IPS-15b (cell line): ENCODE data around the gene TGFBR3L.
"Not testable (repeated sequence)": the region's sequence is repeated elsewhere in the genome, so short reads cannot be mapped to it uniquely, and the experiment has no call there.

ENCODE experiments used
- H3K27me3 ChIP-seq: one replicate; pipeline ENCODE4 v1.6.1; 2013; ENCODE audit warnings: low read length; ENCODE audit not compliant: control insufficient read depth, insufficient read depth
- H3K36me3 ChIP-seq: one replicate; pipeline ENCODE4 v1.6.1; 2013; ENCODE audit warnings: low read length; ENCODE audit not compliant: control insufficient read depth, insufficient read depth
- H3K4me1 ChIP-seq: one replicate; pipeline ENCODE4 v1.6.1; 2013; ENCODE audit warnings: mild to moderate bottlenecking, low read length; ENCODE audit not compliant: control insufficient read depth, insufficient read depth
- H3K4me3 ChIP-seq: one replicate; pipeline ENCODE4 v1.5.1; 2013; ENCODE audit warnings: low read depth, low read length
- H3K9ac ChIP-seq: one replicate; pipeline ENCODE4 v1.6.1; 2013; ENCODE audit warnings: low read depth, mild to moderate bottlenecking, low read length
- H3K9me3 ChIP-seq: one replicate; pipeline ENCODE4 v1.6.1; 2013; ENCODE audit warnings: mild to moderate bottlenecking, low read length; ENCODE audit not compliant: control insufficient read depth, insufficient read depth

The TGFBR3L gene

GRCh38 chr19:7924241-7924640 is 9.6 kb downstream of the TGFBR3L start:
- Histone ChIP-seq H3K9me3 (no peaks in the 10 kb centered on the region), H3K36me3 (peaks cover 2% of the 10 kb centered on the region), H3K9ac (no peak overlapping the region), H3K4me1 (peaks cover 4% of the 10 kb centered on the region), H3K4me3 (no peak overlapping the region), H3K27me3 (no peaks in the 10 kb centered on the region)

- Histone ChIP-seq H3K9ac (no peak overlapping the region), H3K27me3 (no peaks in the 10 kb centered on the region), H3K4me3 (peak overlapping the region; percentile 35)
These were observed 10.1 kb downstream of the TGFBR3L start for GRCh38 chr19:7924651-7925170.

GRCh38 chr19:7925171-7925851 is 10.7 kb downstream of the TGFBR3L start:
- Histone ChIP-seq H3K36me3 (peaks cover 5% of the 10 kb centered on the region), H3K27me3 (no peaks in the 10 kb centered on the region), H3K9ac (no peak overlapping the region), H3K4me1 (peaks cover 2% of the 10 kb centered on the region), H3K4me3 (peak overlapping the region; percentile 35), H3K9me3 (no peaks in the 10 kb centered on the region)

More at GRCh38 chr19:7924651-7925170, 10.1 kb downstream of the TGFBR3L start:
- Histone ChIP-seq H3K9me3 (no peaks in the 10 kb centered on the region), H3K4me1 (peaks cover 3% of the 10 kb centered on the region), H3K36me3 (peaks cover 2% of the 10 kb centered on the region)

GRCh38 chr19:7926021-7926726 is 11.5 kb downstream of the TGFBR3L start, which contains the start of gene CTXN1:
Gene CTXN1 (minus strand): TSS chr19:7926135. CDS start chr19:7925538, 597 bp downstream.
- Histone ChIP-seq H3K4me3 (peak within 1 kb of the TSS; percentile 53), H3K4me1 (peaks cover 2% of the 10 kb centered on the region), H3K9ac (no peak within 1 kb of the TSS), H3K36me3 (peaks cover 11% of the 10 kb centered on the region), H3K9me3 (no peaks in the 10 kb centered on the region), H3K27me3 (no peaks in the 10 kb centered on the region)

- Histone ChIP-seq H3K9ac (no peak overlapping the region), H3K36me3 (peaks cover 19% of the 10 kb centered on the region), H3K27me3 (no peaks in the 10 kb centered on the region), H3K9me3 (no peaks in the 10 kb centered on the region), H3K4me1 (no peaks in the 10 kb centered on the region), H3K4me3 (no peak overlapping the region)
These were observed 12.3 kb downstream of the TGFBR3L start for GRCh38 chr19:7926727-7927604.

- no peak overlapping the region for H3K4me3 ChIP-seq
- no peaks in the 10 kb centered on the region for H3K4me1 ChIP-seq
- no peaks in the 10 kb centered on the region for H3K9me3 ChIP-seq
- H3K36me3 ChIP-seq = peaks cover 27% of the 10 kb centered on the region
- no peak overlapping the region for H3K9ac ChIP-seq
- no peaks in the 10 kb centered on the region for H3K27me3 ChIP-seq
These were observed 13.1 kb downstream of the TGFBR3L start for GRCh38 chr19:7927605-7928333.

GRCh38 chr19:7928334-7928706 is 13.7 kb downstream of the TGFBR3L start:
- no peaks in the 10 kb centered on the region for H3K4me1 ChIP-seq
- no peak overlapping the region for H3K4me3 ChIP-seq
- peaks cover 31% of the 10 kb centered on the region for H3K36me3 ChIP-seq
- no peaks in the 10 kb centered on the region for H3K27me3 ChIP-seq
- H3K9me3 ChIP-seq = no peaks in the 10 kb centered on the region
- no peak overlapping the region for H3K9ac ChIP-seq

- Histone ChIP-seq H3K4me3 (no peak overlapping the region), H3K27me3 (no peaks in the 10 kb centered on the region), H3K9ac (no peak overlapping the region), H3K9me3 (no peaks in the 10 kb centered on the region), H3K4me1 (no peaks in the 10 kb centered on the region), H3K36me3 (peaks cover 38% of the 10 kb centered on the region)
These were observed 14.4 kb downstream of the TGFBR3L start for GRCh38 chr19:7928741-7929701.

- H3K27me3 ChIP-seq, H3K9me3 ChIP-seq, H3K4me1 ChIP-seq, H3K9ac ChIP-seq, H3K4me3 ChIP-seq: not testable (repeated sequence)
- peaks cover 48% of the 10 kb centered on the region for H3K36me3 ChIP-seq
These were observed 15.4 kb downstream of the TGFBR3L start for GRCh38 chr19:7930030-7930429.

GRCh38 chr19:7930765-7931164 is 16.1 kb downstream of the TGFBR3L start:
- Histone ChIP-seq H3K9ac (no peak overlapping the region), H3K36me3 (peaks cover 54% of the 10 kb centered on the region), H3K9me3 (no peaks in the 10 kb centered on the region), H3K4me1 (no peaks in the 10 kb centered on the region), H3K27me3 (no peaks in the 10 kb centered on the region), H3K4me3 (no peak overlapping the region)
